Measurements from ENCODE around the gene NEDD4L. TPM values are rescaled to one million over a fixed set of nuclear protein-coding genes. Genes with fewer than 3 reads are reported as not detected.

NEDD4L gene
- total and polyA plus RNA-seq, 10 of the 15 experiments (the other 5 are each of a cell fraction or from before 2014, with no cell fraction given): 7.4 to 24.0 (median 17.7) TPM

GRCh38 chr18:58144671-58145285 lies 100.8 kb downstream of the NEDD4L start:
- CTCF ChIA-PET: interaction anchor here (2.7 to 5.3 kb wide), 2 partner anchors 10 to 37 kb away, joined by 10 to 34 read pairs; no protein-coding TSS in a partner anchor
- Histone ChIP-seq H3K79me2 (ENCODE audit: control insufficient read depth, insufficient read depth, low read length) (no peaks in the 10 kb centered on the region), H3K27ac (ENCODE audit: control insufficient read depth, insufficient read depth) (no peak overlapping the region), H3K36me3 (ENCODE audit: control insufficient read depth in 2 of 2, insufficient read depth in 2 of 2, low read length in 1 of 2) (no peaks in the 10 kb centered on the region), H4K20me1 (ENCODE audit: control insufficient read depth, insufficient read depth) (no peaks in the 10 kb centered on the region), H3K9me3 (replicated peaks; ENCODE audit: control insufficient read depth, insufficient read depth, low read length) (no peaks in the 10 kb centered on the region), H2AFZ (ENCODE audit: control insufficient read depth, low read depth, low read length) (no peak overlapping the region), H3K4me2 (ENCODE audit: control insufficient read depth, insufficient read depth) (no peak overlapping the region), H3K4me1 (ENCODE audit: control insufficient read depth, insufficient read depth, low read length) (0 out of 2 replicates have a peak, but pooled peaks cover 3% of the 10 kb centered on the region), H3K27me3 (replicated peaks in 1 of 2; ENCODE audit: control insufficient read depth in 2 of 2, insufficient read depth in 2 of 2, low read length in 1 of 2) (no peaks in the 10 kb centered on the region), H3K9ac (ENCODE audit: control insufficient read depth, insufficient read depth, low read length) (no peak overlapping the region), H3K4me3 (no peak overlapping the region)
- 72% methylated on average over 10 of the region's 10 CpGs for WGBS (ENCODE audit: insufficient coverage, insufficient replicate concordance, low lambda C conversion rate, missing lambda C conversion rate)
- in situ Hi-C loops (cut with MboI): no loop called here
- BruUV-seq (replicated peaks): no TSS peak
- no peak for ATAC-seq
- SMC1A ChIA-PET (ENCODE audit: uncharacterized antibody, unreplicated experiment): interaction anchor here (0.8 to 2.0 kb wide), 2 partner anchors 8 to 192 kb away, joined by 3 to 11 read pairs; no protein-coding TSS in a partner anchor
- TF ChIP-seq IRF4 (IDR thresholded peaks at IDR 0.05; ENCODE audit: low read depth, low read length): no peak
- TF ChIP-seq PAX5 (IDR thresholded peaks at IDR 0.05; ENCODE audit: borderline replicate concordance, low read depth, low read length): no peak
- no peak for TF ChIP-seq BACH1 (IDR thresholded peaks at IDR 0.05; ENCODE audit: borderline replicate concordance)
- no peak for TF ChIP-seq GATAD2B (conservative IDR thresholded peaks at IDR 0.05; ENCODE audit: low read depth)
- TF ChIP-seq ZBED1 (IDR thresholded peaks at IDR 0.05; ENCODE audit: borderline replicate concordance): no peak
- no peak for TF ChIP-seq TCF12 (IDR thresholded peaks at IDR 0.05; ENCODE audit: low read depth, low read length)
- no peak for TF ChIP-seq SPI1 (IDR thresholded peaks at IDR 0.05; ENCODE audit: borderline replicate concordance, insufficient read depth, low read depth, low read length)
- TF ChIP-seq RUNX3 (IDR thresholded peaks at IDR 0.05; ENCODE audit: low read length): no peak
- TF ChIP-seq HCFC1 (IDR thresholded peaks at IDR 0.05; ENCODE audit: low read length): no peak
- no peak for TF ChIP-seq CEBPZ (IDR thresholded peaks at IDR 0.05; ENCODE audit: low read depth, low read length)
- TF ChIP-seq STAT3 (IDR thresholded peaks at IDR 0.05; ENCODE audit: low read depth, low read length): no peak
- TF ChIP-seq SMARCA5 (IDR thresholded peaks at IDR 0.05): no peak
- no peak for TF ChIP-seq MEF2B (IDR thresholded peaks at IDR 0.05; ENCODE audit: partially characterized antibody, poor library complexity, severe bottlenecking)
- no peak for FAIRE-seq
- intact Hi-C loops (cut with micrococcal nuclease; ENCODE audit: unreplicated experiment): no loop called here
- POLR2A ChIA-PET: no interaction called here
- RAD21 ChIA-PET (ENCODE audit: unreplicated experiment): no interaction called here
- no peak for DNase-seq (ENCODE audit: low read depth, low spot score)
